GM19023 (cell line): Measurements from ENCODE around the gene INSIG2.

Experiments used
- ATAC-seq: cut with Tn5 transposase; IDR thresholded peaks from one replicate; pipeline ENCODE4 v1.9.1; 2021; ENCODE audit warnings: mild to moderate bottlenecking, moderate library complexity; ENCODE audit not compliant: unreplicated experiment

Gene INSIG2

GRCh38 chr2:118088051-118089024, at the start of gene INSIG2:
Gene INSIG2, plus strand, starts transcription at chr2:118088471. Its CDS starts 8,086 bp downstream, at chr2:118096557.
- peak; percentile 96 for ATAC-seq

GRCh38 chr2:118040891-118041290, 47.4 kb upstream of the INSIG2 start:
- no peak for ATAC-seq

- no peak for ATAC-seq
Observed at GRCh38 chr2:118044103-118044716, 44.1 kb upstream of the INSIG2 start.

- ATAC-seq = no peak
Observed at GRCh38 chr2:118044854-118045253, 43.4 kb upstream of the INSIG2 start.

GRCh38 chr2:118045286-118045685, 43.0 kb upstream of the INSIG2 start:
- no peak for ATAC-seq

GRCh38 chr2:118046634-118047210, 41.5 kb upstream of the INSIG2 start:
- no peak for ATAC-seq

- ATAC-seq = no peak
Observed at GRCh38 chr2:118047380-118047826, 40.9 kb upstream of the INSIG2 start.

- no peak for ATAC-seq
Observed at GRCh38 chr2:118048401-118048800, 39.9 kb upstream of the INSIG2 start.

GRCh38 chr2:118049140-118049815, 39.0 kb upstream of the INSIG2 start:
- ATAC-seq = peak; percentile 15

- peak; percentile 56 for ATAC-seq
Observed at GRCh38 chr2:118049816-118050140, 38.5 kb upstream of the INSIG2 start.

GRCh38 chr2:118050386-118050785, 37.9 kb upstream of the INSIG2 start:
- no peak for ATAC-seq

- no peak for ATAC-seq
Observed at GRCh38 chr2:118050974-118051373, 37.3 kb upstream of the INSIG2 start.

- no peak for ATAC-seq
Observed at GRCh38 chr2:118051826-118052358, 36.4 kb upstream of the INSIG2 start.

GRCh38 chr2:118052474-118052873, 35.8 kb upstream of the INSIG2 start:
- no peak for ATAC-seq

GRCh38 chr2:118053681-118054080, 34.6 kb upstream of the INSIG2 start:
- ATAC-seq = no peak

- no peak for ATAC-seq
Observed at GRCh38 chr2:118054213-118055008, 33.9 kb upstream of the INSIG2 start.

- ATAC-seq = peak; percentile 69
Observed at GRCh38 chr2:118055512-118056164, 32.6 kb upstream of the INSIG2 start.

- ATAC-seq = peak; percentile 81
Observed at GRCh38 chr2:118056165-118056534, 32.1 kb upstream of the INSIG2 start.

- ATAC-seq = no peak
Observed at GRCh38 chr2:118056801-118057200, 31.5 kb upstream of the INSIG2 start.

- no peak for ATAC-seq
Observed at GRCh38 chr2:118058951-118059350, 29.3 kb upstream of the INSIG2 start.
